WI38 (cell line): Measurements from ENCODE around the gene SCTR.
A peak's percentile ranks its signal among the peaks of the same experiment; 100 is the strongest.

Experiments
- H3K4me3 ChIP-seq: 2 replicates; pipeline ENCODE4 v1.5.1; 2011; ENCODE audit warnings: low read depth, mild to moderate bottlenecking, control low read depth, low read length
- TF ChIP-seq, protein P1 (sequence below): IDR thresholded peaks from 2 replicates; pipeline ENCODE4 v1.5.1; 2012; ENCODE audit warnings: low read depth, mild to moderate bottlenecking, control low read depth, low read length

SCTR gene

DNA sequence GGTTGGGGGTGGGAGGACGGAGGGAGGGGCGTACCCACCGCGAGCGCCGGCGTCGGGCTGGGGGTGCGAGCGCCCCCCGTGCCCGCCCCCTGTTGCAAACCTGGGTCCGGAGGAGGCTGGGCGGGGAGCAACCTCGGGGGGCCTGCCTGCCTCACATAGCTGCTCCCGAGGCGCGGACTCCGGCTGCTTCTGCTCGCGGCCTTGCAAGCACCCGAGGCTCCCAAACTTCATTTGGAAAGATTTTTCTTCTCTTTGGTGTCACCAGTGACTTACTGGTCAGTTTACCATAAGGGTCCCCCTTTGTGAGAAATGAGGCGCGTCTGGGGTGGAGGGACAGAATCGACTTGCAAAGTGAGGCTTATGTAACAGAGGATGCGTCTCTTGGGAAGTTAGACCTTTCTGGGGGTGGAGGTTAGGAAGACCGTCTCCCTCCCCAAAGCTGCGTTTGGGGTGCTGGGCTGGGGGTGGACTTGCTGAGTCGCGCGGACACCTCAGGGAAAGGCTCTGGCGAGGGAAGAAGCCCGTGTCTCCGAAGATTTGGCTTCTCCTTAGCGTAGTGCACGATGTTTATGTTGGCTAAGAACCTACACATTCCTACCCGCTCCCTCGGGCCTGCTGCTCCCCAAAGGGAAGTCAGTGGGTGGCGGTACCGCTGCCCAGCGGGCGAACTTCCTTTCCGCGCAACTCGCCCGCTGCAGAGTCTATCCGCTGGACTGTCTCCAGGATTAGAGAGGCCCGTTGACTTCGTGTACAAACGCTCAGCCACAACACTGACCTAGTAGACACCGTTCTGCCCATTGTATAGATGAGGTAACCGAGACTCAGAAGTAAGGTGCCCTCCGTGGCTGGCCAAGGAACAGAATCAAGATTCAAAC is 92.1 kb downstream of the SCTR start:
- TF ChIP-seq, protein P1, sequence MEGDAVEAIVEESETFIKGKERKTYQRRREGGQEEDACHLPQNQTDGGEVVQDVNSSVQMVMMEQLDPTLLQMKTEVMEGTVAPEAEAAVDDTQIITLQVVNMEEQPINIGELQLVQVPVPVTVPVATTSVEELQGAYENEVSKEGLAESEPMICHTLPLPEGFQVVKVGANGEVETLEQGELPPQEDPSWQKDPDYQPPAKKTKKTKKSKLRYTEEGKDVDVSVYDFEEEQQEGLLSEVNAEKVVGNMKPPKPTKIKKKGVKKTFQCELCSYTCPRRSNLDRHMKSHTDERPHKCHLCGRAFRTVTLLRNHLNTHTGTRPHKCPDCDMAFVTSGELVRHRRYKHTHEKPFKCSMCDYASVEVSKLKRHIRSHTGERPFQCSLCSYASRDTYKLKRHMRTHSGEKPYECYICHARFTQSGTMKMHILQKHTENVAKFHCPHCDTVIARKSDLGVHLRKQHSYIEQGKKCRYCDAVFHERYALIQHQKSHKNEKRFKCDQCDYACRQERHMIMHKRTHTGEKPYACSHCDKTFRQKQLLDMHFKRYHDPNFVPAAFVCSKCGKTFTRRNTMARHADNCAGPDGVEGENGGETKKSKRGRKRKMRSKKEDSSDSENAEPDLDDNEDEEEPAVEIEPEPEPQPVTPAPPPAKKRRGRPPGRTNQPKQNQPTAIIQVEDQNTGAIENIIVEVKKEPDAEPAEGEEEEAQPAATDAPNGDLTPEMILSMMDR = no peak
- H3K4me3 ChIP-seq = peak overlapping the region; percentile 43

GRCh38 chr2:119431155-119431975 is 92.9 kb downstream of the SCTR start, which contains the start of gene TMEM37:
Gene TMEM37 (plus strand): TSS chr2:119431854. CDS start chr2:119431904, 50 bp downstream.
- peak within 1 kb of the TSS; percentile 44 for H3K4me3 ChIP-seq
- TF ChIP-seq, protein P1 = no peak

- TF ChIP-seq, protein P1 = no peak
- no peak overlapping the region for H3K4me3 ChIP-seq
Measured at GRCh38 chr2:119430023-119430498, 94.2 kb downstream of the SCTR start.

GRCh38 chr2:119429225-119429981 is 94.9 kb downstream of the SCTR start:
- TF ChIP-seq, protein P1 = no peak
- no peak overlapping the region for H3K4me3 ChIP-seq

GRCh38 chr2:119428488-119429224 is 95.6 kb downstream of the SCTR start:
- H3K4me3 ChIP-seq = no peak overlapping the region
- TF ChIP-seq, protein P1 = no peak

- H3K4me3 ChIP-seq = no peak overlapping the region
- TF ChIP-seq, protein P1 = no peak
Measured at GRCh38 chr2:119427756-119428155, 96.5 kb downstream of the SCTR start.
